Measurements from ENCODE around the gene GNPTG. TPM values are rescaled to one million over a fixed set of nuclear protein-coding genes. Genes with fewer than 3 reads are reported as not detected.

GNPTG gene
- total and polyA plus RNA-seq, 9 of the 15 experiments (the other 6 are each of a cell fraction or from before 2014, with no cell fraction given): 0.69 to 33.3 (median 13.6) TPM

- TF ChIP-seq ZNF3 (CRISPR knock-in tag; IDR thresholded peaks at IDR 0.05): no peak
- TF ChIP-seq TEAD1 (CRISPR knock-in tag; IDR thresholded peaks at IDR 0.05): no peak
- TF ChIP-seq, protein P1, sequence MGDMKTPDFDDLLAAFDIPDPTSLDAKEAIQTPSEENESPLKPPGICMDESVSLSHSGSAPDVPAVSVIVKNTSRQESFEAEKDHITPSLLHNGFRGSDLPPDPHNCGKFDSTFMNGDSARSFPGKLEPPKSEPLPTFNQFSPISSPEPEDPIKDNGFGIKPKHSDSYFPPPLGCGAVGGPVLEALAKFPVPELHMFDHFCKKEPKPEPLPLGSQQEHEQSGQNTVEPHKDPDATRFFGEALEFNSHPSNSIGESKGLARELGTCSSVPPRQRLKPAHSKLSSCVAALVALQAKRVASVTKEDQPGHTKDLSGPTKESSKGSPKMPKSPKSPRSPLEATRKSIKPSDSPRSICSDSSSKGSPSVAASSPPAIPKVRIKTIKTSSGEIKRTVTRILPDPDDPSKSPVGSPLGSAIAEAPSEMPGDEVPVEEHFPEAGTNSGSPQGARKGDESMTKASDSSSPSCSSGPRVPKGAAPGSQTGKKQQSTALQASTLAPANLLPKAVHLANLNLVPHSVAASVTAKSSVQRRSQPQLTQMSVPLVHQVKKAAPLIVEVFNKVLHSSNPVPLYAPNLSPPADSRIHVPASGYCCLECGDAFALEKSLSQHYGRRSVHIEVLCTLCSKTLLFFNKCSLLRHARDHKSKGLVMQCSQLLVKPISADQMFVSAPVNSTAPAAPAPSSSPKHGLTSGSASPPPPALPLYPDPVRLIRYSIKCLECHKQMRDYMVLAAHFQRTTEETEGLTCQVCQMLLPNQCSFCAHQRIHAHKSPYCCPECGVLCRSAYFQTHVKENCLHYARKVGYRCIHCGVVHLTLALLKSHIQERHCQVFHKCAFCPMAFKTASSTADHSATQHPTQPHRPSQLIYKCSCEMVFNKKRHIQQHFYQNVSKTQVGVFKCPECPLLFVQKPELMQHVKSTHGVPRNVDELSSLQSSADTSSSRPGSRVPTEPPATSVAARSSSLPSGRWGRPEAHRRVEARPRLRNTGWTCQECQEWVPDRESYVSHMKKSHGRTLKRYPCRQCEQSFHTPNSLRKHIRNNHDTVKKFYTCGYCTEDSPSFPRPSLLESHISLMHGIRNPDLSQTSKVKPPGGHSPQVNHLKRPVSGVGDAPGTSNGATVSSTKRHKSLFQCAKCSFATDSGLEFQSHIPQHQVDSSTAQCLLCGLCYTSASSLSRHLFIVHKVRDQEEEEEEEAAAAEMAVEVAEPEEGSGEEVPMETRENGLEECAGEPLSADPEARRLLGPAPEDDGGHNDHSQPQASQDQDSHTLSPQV (IDR thresholded peaks at IDR 0.05): peak; percentile 50; the same call in 1 of the 2 replicates
- TF ChIP-seq PRMT5 (CRISPR knock-in tag; IDR thresholded peaks at IDR 0.05): no peak
- no peak for TF ChIP-seq ZNF165 (CRISPR knock-in tag; IDR thresholded peaks at IDR 0.05; ENCODE audit: borderline replicate concordance)
- TF ChIP-seq, protein P2, sequence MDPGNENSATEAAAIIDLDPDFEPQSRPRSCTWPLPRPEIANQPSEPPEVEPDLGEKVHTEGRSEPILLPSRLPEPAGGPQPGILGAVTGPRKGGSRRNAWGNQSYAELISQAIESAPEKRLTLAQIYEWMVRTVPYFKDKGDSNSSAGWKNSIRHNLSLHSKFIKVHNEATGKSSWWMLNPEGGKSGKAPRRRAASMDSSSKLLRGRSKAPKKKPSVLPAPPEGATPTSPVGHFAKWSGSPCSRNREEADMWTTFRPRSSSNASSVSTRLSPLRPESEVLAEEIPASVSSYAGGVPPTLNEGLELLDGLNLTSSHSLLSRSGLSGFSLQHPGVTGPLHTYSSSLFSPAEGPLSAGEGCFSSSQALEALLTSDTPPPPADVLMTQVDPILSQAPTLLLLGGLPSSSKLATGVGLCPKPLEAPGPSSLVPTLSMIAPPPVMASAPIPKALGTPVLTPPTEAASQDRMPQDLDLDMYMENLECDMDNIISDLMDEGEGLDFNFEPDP (CRISPR knock-in tag; IDR thresholded peaks at IDR 0.05): no peak
- TF ChIP-seq KDM5B (IDR thresholded peaks at IDR 0.05; ENCODE audit: insufficient replicate concordance, low read depth, low read length): peak; percentile 28
- TF ChIP-seq RAD21 (CRISPR knock-in tag; conservative IDR thresholded peaks at IDR 0.05 in 1 of 2, IDR thresholded peaks at IDR 0.05 in 1 of 2): no peak
- TF ChIP-seq, protein P3, sequence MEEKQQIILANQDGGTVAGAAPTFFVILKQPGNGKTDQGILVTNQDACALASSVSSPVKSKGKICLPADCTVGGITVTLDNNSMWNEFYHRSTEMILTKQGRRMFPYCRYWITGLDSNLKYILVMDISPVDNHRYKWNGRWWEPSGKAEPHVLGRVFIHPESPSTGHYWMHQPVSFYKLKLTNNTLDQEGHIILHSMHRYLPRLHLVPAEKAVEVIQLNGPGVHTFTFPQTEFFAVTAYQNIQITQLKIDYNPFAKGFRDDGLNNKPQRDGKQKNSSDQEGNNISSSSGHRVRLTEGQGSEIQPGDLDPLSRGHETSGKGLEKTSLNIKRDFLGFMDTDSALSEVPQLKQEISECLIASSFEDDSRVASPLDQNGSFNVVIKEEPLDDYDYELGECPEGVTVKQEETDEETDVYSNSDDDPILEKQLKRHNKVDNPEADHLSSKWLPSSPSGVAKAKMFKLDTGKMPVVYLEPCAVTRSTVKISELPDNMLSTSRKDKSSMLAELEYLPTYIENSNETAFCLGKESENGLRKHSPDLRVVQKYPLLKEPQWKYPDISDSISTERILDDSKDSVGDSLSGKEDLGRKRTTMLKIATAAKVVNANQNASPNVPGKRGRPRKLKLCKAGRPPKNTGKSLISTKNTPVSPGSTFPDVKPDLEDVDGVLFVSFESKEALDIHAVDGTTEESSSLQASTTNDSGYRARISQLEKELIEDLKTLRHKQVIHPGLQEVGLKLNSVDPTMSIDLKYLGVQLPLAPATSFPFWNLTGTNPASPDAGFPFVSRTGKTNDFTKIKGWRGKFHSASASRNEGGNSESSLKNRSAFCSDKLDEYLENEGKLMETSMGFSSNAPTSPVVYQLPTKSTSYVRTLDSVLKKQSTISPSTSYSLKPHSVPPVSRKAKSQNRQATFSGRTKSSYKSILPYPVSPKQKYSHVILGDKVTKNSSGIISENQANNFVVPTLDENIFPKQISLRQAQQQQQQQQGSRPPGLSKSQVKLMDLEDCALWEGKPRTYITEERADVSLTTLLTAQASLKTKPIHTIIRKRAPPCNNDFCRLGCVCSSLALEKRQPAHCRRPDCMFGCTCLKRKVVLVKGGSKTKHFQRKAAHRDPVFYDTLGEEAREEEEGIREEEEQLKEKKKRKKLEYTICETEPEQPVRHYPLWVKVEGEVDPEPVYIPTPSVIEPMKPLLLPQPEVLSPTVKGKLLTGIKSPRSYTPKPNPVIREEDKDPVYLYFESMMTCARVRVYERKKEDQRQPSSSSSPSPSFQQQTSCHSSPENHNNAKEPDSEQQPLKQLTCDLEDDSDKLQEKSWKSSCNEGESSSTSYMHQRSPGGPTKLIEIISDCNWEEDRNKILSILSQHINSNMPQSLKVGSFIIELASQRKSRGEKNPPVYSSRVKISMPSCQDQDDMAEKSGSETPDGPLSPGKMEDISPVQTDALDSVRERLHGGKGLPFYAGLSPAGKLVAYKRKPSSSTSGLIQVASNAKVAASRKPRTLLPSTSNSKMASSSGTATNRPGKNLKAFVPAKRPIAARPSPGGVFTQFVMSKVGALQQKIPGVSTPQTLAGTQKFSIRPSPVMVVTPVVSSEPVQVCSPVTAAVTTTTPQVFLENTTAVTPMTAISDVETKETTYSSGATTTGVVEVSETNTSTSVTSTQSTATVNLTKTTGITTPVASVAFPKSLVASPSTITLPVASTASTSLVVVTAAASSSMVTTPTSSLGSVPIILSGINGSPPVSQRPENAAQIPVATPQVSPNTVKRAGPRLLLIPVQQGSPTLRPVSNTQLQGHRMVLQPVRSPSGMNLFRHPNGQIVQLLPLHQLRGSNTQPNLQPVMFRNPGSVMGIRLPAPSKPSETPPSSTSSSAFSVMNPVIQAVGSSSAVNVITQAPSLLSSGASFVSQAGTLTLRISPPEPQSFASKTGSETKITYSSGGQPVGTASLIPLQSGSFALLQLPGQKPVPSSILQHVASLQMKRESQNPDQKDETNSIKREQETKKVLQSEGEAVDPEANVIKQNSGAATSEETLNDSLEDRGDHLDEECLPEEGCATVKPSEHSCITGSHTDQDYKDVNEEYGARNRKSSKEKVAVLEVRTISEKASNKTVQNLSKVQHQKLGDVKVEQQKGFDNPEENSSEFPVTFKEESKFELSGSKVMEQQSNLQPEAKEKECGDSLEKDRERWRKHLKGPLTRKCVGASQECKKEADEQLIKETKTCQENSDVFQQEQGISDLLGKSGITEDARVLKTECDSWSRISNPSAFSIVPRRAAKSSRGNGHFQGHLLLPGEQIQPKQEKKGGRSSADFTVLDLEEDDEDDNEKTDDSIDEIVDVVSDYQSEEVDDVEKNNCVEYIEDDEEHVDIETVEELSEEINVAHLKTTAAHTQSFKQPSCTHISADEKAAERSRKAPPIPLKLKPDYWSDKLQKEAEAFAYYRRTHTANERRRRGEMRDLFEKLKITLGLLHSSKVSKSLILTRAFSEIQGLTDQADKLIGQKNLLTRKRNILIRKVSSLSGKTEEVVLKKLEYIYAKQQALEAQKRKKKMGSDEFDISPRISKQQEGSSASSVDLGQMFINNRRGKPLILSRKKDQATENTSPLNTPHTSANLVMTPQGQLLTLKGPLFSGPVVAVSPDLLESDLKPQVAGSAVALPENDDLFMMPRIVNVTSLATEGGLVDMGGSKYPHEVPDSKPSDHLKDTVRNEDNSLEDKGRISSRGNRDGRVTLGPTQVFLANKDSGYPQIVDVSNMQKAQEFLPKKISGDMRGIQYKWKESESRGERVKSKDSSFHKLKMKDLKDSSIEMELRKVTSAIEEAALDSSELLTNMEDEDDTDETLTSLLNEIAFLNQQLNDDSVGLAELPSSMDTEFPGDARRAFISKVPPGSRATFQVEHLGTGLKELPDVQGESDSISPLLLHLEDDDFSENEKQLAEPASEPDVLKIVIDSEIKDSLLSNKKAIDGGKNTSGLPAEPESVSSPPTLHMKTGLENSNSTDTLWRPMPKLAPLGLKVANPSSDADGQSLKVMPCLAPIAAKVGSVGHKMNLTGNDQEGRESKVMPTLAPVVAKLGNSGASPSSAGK (IDR thresholded peaks at IDR 0.05): peak; percentile 13; the same call in 1 of the 2 replicates
These were observed 26.5 kb downstream of the GNPTG start (continued) for GRCh38 chr16:1378087-1378803.
